ENCODE results near the gene GSTT2. TPM values are rescaled to one million over a fixed set of nuclear protein-coding genes. Genes with fewer than 3 reads are reported as not detected.
"Not testable (repeated sequence)": the region's sequence is repeated elsewhere in the genome, so short reads cannot be mapped to it uniquely, and the experiment has no call there.

The GSTT2 gene
- total and polyA plus RNA-seq, 10 of the 15 experiments (the other 5 are each of a cell fraction or from before 2014, with no cell fraction given): not detected

DNA sequence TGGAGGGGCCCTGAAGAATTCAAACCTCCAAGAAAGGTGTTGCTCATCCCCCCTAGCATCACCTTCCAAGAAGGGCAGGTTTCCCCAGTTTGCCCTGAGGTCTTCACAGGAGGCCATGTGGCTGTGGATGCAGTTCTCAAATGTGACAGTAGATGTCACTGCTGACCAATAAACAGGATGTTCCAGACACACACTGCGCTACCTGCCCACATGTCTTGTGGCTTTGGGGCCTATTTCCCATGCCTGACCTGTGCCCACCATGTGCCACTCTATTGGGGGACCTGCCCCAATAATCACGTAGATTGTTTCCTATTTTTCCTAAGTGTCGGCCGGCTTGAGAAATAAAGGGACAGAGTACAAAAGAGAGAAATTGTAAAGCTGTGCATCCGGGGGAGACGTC is 4.5 kb downstream of the GSTT2 start:
- H3K9ac ChIP-seq (ENCODE audit: control insufficient read depth, insufficient read depth, low read length): no peak overlapping the region
- intact Hi-C loops (cut with micrococcal nuclease; ENCODE audit: unreplicated experiment): no loop called here
- no peak overlapping the region for H3K4me3 ChIP-seq
- TF ChIP-seq SREBF1 (IDR thresholded peaks at IDR 0.05; ENCODE audit: low read length) (no peak), NBN (IDR thresholded peaks at IDR 0.05) (no peak), RELA (IDR thresholded peaks at IDR 0.05; ENCODE audit: borderline replicate concordance, partially characterized antibody) (no peak), SUZ12 (IDR thresholded peaks at IDR 0.05; ENCODE audit: unreplicated experiment) (no peak), ZSCAN29 (IDR thresholded peaks at IDR 0.05) (no peak)
- TF ChIP-seq, protein P1, sequence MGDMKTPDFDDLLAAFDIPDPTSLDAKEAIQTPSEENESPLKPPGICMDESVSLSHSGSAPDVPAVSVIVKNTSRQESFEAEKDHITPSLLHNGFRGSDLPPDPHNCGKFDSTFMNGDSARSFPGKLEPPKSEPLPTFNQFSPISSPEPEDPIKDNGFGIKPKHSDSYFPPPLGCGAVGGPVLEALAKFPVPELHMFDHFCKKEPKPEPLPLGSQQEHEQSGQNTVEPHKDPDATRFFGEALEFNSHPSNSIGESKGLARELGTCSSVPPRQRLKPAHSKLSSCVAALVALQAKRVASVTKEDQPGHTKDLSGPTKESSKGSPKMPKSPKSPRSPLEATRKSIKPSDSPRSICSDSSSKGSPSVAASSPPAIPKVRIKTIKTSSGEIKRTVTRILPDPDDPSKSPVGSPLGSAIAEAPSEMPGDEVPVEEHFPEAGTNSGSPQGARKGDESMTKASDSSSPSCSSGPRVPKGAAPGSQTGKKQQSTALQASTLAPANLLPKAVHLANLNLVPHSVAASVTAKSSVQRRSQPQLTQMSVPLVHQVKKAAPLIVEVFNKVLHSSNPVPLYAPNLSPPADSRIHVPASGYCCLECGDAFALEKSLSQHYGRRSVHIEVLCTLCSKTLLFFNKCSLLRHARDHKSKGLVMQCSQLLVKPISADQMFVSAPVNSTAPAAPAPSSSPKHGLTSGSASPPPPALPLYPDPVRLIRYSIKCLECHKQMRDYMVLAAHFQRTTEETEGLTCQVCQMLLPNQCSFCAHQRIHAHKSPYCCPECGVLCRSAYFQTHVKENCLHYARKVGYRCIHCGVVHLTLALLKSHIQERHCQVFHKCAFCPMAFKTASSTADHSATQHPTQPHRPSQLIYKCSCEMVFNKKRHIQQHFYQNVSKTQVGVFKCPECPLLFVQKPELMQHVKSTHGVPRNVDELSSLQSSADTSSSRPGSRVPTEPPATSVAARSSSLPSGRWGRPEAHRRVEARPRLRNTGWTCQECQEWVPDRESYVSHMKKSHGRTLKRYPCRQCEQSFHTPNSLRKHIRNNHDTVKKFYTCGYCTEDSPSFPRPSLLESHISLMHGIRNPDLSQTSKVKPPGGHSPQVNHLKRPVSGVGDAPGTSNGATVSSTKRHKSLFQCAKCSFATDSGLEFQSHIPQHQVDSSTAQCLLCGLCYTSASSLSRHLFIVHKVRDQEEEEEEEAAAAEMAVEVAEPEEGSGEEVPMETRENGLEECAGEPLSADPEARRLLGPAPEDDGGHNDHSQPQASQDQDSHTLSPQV (IDR thresholded peaks at IDR 0.05): no peak
- TF ChIP-seq, protein P2, sequence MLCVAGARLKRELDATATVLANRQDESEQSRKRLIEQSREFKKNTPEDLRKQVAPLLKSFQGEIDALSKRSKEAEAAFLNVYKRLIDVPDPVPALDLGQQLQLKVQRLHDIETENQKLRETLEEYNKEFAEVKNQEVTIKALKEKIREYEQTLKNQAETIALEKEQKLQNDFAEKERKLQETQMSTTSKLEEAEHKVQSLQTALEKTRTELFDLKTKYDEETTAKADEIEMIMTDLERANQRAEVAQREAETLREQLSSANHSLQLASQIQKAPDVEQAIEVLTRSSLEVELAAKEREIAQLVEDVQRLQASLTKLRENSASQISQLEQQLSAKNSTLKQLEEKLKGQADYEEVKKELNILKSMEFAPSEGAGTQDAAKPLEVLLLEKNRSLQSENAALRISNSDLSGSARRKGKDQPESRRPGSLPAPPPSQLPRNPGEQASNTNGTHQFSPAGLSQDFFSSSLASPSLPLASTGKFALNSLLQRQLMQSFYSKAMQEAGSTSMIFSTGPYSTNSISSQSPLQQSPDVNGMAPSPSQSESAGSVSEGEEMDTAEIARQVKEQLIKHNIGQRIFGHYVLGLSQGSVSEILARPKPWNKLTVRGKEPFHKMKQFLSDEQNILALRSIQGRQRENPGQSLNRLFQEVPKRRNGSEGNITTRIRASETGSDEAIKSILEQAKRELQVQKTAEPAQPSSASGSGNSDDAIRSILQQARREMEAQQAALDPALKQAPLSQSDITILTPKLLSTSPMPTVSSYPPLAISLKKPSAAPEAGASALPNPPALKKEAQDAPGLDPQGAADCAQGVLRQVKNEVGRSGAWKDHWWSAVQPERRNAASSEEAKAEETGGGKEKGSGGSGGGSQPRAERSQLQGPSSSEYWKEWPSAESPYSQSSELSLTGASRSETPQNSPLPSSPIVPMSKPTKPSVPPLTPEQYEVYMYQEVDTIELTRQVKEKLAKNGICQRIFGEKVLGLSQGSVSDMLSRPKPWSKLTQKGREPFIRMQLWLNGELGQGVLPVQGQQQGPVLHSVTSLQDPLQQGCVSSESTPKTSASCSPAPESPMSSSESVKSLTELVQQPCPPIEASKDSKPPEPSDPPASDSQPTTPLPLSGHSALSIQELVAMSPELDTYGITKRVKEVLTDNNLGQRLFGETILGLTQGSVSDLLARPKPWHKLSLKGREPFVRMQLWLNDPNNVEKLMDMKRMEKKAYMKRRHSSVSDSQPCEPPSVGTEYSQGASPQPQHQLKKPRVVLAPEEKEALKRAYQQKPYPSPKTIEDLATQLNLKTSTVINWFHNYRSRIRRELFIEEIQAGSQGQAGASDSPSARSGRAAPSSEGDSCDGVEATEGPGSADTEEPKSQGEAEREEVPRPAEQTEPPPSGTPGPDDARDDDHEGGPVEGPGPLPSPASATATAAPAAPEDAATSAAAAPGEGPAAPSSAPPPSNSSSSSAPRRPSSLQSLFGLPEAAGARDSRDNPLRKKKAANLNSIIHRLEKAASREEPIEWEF (IDR thresholded peaks at IDR 0.05; ENCODE audit: insufficient replicate concordance, low read depth, low read length): no peak
- RAD21 ChIA-PET (ENCODE audit: unreplicated experiment): no interaction called here
- CTCF ChIA-PET: no interaction called here
- ATAC-seq (no peak), DNase-seq (ENCODE audit: low read depth, low spot score) (no peak), FAIRE-seq (no peak)
- SMC1A ChIA-PET (ENCODE audit: uncharacterized antibody, unreplicated experiment): no interaction called here
- no peak overlapping the region for H3K27ac ChIP-seq (ENCODE audit: control insufficient read depth, insufficient read depth)
- POLR2A ChIA-PET: no interaction called here
- no peaks in the 10 kb centered on the region for H4K20me1 ChIP-seq (ENCODE audit: control insufficient read depth, insufficient read depth)
- H3K4me2 ChIP-seq (ENCODE audit: control insufficient read depth, insufficient read depth): no peak overlapping the region
- no peaks in the 10 kb centered on the region for H3K9me3 ChIP-seq (replicated peaks; ENCODE audit: control insufficient read depth, insufficient read depth, low read length)
- H3K79me2 ChIP-seq (ENCODE audit: control insufficient read depth, insufficient read depth, low read length): no peaks in the 10 kb centered on the region
- no TSS peak for BruUV-seq (replicated peaks)
- no peak overlapping the region for H2AFZ ChIP-seq (ENCODE audit: control insufficient read depth, low read depth, low read length)
- H3K4me1 ChIP-seq (ENCODE audit: control insufficient read depth, insufficient read depth, low read length): no peaks in the 10 kb centered on the region
- H3K36me3 ChIP-seq (ENCODE audit: control insufficient read depth in 2 of 2, insufficient read depth in 2 of 2, low read length in 1 of 2): no peaks in the 10 kb centered on the region
- no CpG with 5 or more reads among the region's 6 CpGs for WGBS (ENCODE audit: insufficient coverage, insufficient replicate concordance, low lambda C conversion rate, missing lambda C conversion rate)
- H3K27me3 ChIP-seq (replicated peaks in 1 of 2; ENCODE audit: control insufficient read depth in 2 of 2, insufficient read depth in 2 of 2, low read length in 1 of 2): no peaks in the 10 kb centered on the region
- in situ Hi-C loops (cut with MboI): no loop called here

DNA sequence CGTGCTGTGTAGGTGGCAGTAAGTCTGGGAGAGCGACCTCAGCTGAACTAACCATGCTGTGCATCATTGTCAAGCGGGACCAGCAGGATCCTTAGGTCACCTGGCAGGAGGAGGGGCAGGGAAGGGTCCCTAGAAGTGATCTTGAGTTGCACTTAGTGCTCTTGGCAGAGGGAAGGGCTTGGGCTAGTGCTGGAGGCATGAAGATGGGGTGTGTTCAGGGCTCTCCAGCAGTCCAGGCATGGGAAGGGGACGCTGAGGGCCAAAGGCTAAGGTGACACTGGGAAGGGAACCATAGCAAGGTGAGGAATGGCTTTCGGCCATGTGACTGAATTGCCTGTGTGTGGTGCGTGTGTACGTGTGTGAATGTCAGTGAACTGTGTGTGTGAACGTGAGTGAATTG is 6.2 kb downstream of the GSTT2 start:
- BruUV-seq (replicated peaks); H2AFZ ChIP-seq (ENCODE audit: control insufficient read depth, low read depth, low read length); in situ Hi-C loops (cut with MboI); DNase-seq (ENCODE audit: low read depth, low spot score); H3K4me3 ChIP-seq; RAD21 ChIA-PET (ENCODE audit: unreplicated experiment); POLR2A ChIA-PET; H3K9ac ChIP-seq (ENCODE audit: control insufficient read depth, insufficient read depth, low read length); H4K20me1 ChIP-seq (ENCODE audit: control insufficient read depth, insufficient read depth); H3K79me2 ChIP-seq (ENCODE audit: control insufficient read depth, insufficient read depth, low read length); H3K36me3 ChIP-seq (ENCODE audit: control insufficient read depth in 2 of 2, insufficient read depth in 2 of 2, low read length in 1 of 2); SMC1A ChIA-PET (ENCODE audit: uncharacterized antibody, unreplicated experiment); H3K4me1 ChIP-seq (ENCODE audit: control insufficient read depth, insufficient read depth, low read length); FAIRE-seq; H3K9me3 ChIP-seq (replicated peaks; ENCODE audit: control insufficient read depth, insufficient read depth, low read length); CTCF ChIA-PET; ATAC-seq; H3K27ac ChIP-seq (ENCODE audit: control insufficient read depth, insufficient read depth); H3K27me3 ChIP-seq (replicated peaks in 1 of 2; ENCODE audit: control insufficient read depth in 2 of 2, insufficient read depth in 2 of 2, low read length in 1 of 2); H3K4me2 ChIP-seq (ENCODE audit: control insufficient read depth, insufficient read depth); intact Hi-C loops (cut with micrococcal nuclease; ENCODE audit: unreplicated experiment): not testable (repeated sequence)
- no CpG with 5 or more reads among the region's 8 CpGs for WGBS (ENCODE audit: insufficient coverage, insufficient replicate concordance, low lambda C conversion rate, missing lambda C conversion rate)
